NCI-H1694 treated with DMSO at 0.1 percent for 48 hours (cell line): Measurements from ENCODE around the gene CCDC40.
A peak's percentile ranks its signal among the peaks of the same experiment; 100 is the strongest.

Source experiments
- DNase-seq: peaks from one replicate; lab custom pipeline; 2025; lab: John Stamatoyannopoulos, UW

CCDC40 gene

DNA sequence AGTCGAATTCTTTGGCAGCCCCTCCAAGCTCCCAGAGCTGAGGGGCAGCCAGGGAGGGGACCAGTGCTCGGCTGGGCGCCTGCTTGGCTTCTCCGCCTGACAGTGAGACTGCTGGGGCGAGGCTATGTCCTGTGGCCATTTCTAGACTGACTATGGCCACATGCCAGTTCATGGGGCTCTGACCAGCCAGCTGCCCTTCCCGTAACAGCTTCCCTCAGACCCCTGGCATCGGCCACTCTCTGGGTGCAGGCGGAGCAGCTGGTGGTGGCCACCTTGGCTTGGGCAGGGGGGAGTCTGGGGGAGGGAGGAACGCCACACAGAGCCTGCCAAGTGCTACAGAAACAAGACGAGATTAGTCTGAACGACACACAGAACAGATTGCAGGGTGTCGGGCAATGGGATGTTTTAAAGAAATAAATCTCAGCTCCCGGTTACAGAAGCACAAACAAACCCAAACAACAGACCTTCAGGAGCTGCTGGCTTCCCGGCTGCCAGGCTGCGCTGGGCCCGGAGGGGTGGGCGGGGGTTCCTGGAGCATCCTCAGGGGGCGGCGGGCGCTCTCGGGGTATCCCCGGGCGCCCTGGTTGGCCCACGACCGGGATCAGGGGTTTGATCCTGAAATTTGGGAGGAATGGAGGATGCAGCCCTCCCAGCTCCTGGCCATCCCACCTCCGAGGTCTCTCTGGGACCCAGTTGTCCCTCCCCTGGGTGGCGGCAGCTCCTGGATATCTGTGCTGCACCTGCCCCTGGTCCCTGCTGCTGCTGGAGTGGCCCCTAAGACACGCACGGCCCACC, 35.3 kb upstream of the CCDC40 start:
- DNase-seq, result no peak

- DNase-seq, result no peak
Observed at GRCh38 chr17:80002070-80002641, 34.3 kb upstream of the CCDC40 start.

GRCh38 chr17:80002690-80003490, 33.6 kb upstream of the CCDC40 start:
- DNase-seq, result no peak

- no peak for DNase-seq
Observed at GRCh38 chr17:80003969-80004368, 32.5 kb upstream of the CCDC40 start.

DNA sequence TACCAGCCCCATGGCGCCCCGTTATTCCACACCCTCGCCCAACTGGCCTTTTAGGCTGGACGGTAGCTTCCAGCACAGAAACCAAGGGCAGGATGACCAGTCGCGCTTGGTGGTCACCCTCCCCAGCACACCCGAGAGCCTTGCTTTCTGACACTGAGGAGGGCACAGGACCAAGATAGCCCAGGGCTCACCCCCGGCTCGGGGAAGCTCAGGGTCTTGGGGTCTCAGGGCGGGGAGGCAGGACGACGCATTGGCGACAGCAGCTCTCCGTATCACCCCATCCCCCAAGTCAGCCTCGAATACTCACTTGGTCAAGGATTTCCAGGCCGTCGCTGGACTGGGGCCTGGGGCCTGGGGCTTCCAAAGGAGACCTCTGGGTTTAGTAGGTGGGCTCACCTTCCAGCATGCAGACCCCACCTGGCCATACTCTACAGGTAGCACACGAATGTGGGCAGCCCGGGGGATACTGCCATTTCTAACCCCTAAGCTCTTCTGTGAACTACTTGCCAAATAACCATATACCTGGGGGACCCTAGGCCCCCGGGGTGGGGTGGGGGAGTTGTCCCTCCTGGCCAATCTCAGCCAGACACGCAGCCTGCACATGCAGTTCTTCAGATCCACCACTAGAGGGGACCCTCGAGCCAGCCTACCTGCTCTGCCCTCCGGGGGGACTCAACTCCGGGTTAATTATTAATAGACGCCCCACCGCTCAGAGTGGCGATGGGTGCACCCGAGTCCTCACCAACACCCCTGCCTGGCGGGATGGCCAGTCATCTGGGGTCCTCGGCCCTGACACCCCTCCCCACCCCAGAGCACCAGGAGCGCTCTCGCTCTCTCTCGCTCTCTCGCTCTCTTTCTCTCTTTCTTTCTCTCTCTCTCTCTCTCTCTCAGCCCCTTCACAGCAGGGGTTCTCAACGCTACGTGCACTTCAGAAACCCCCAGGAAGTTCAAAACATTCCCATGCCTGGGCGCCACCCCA, 30.8 kb upstream of the CCDC40 start:
- peak; percentile 41 for DNase-seq

- DNase-seq, result no peak
Observed at GRCh38 chr17:80006339-80006720, 30.1 kb upstream of the CCDC40 start.

DNA sequence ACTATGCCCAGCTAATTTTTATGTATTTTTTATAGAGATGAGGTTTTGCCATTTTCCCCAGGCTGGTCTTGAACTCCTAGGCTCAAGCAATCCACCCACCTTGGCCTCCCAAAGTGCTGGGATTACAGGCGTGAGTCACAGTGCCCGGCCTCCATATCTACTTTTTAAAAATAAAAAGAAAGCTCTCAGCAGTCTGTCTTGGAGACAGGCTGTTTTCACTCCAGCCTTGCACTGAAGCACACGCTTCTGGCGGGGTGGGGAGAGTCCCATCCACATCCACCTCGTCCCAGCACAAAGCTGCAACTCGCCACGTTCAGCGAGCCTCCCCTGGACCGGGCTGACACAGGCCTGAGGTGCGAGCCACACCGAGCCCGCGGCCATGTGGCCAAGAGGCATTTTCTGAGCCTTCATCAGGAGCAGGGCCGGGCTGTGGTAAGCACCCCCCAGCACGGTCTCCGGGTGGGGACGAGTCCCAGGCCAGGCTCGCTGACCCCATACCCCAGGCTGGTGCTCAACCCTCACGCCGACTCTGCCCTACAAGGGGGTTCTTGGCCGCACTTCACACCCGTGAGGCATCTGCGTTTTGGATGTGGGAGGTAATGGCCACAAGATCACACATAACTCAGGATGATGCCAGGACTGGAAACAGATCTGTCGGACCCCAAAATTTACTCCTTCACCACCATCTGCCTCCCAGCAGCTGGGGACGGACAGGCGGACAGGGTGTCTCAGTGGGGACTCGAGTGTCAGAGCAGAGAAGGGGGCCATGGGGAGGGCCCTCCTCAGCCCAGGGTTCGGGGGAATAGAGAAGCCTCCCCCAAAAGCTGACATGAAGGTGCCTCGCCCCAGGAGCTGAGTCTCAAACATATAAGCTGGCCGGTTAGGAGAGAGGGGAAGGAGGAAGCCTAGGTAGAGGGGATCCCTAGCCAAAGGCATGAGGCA, 29.4 kb upstream of the CCDC40 start:
- no peak for DNase-seq

DNA sequence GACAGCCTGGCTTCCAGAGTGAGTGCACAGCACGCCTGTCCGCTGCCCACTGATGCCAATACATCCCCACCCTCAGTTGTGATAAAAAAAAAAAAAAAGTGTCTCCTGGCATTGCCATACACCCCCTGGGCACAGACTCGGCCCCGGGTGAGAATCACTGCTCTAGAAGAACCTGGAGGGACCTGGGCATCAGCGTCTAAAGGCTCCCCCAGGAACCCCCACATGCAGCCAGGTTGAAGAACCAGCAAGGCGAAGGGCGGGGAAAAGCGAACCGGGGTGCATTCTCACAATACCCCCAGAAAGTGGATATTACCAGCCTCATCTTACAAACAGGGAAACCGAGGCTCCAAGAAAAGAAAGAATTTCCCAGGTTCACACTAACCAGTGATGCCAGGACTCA, 28.5 kb upstream of the CCDC40 start:
- no peak for DNase-seq

GRCh38 chr17:80008383-80008840, 28.0 kb upstream of the CCDC40 start:
- DNase-seq, result peak; percentile 66

DNA sequence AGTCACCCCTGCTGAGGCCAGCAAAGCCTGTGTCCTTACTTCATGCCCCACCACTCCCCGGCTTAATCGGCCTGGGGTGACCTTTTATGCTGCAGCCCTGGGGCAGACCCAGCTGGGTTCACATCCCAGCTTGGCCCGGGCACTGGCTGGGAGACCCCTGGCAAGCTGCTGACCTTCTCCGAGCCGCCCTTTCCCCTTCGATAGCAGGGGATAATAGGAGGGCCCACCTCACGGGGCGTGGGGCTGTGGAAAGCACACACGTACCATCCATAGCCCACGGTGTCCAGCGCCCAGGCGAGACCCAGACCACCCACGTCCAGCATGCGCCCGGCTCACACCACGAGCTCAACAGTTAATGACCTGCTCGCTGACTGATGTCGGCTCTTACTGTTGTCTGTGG, 27.6 kb upstream of the CCDC40 start:
- no peak for DNase-seq

DNA sequence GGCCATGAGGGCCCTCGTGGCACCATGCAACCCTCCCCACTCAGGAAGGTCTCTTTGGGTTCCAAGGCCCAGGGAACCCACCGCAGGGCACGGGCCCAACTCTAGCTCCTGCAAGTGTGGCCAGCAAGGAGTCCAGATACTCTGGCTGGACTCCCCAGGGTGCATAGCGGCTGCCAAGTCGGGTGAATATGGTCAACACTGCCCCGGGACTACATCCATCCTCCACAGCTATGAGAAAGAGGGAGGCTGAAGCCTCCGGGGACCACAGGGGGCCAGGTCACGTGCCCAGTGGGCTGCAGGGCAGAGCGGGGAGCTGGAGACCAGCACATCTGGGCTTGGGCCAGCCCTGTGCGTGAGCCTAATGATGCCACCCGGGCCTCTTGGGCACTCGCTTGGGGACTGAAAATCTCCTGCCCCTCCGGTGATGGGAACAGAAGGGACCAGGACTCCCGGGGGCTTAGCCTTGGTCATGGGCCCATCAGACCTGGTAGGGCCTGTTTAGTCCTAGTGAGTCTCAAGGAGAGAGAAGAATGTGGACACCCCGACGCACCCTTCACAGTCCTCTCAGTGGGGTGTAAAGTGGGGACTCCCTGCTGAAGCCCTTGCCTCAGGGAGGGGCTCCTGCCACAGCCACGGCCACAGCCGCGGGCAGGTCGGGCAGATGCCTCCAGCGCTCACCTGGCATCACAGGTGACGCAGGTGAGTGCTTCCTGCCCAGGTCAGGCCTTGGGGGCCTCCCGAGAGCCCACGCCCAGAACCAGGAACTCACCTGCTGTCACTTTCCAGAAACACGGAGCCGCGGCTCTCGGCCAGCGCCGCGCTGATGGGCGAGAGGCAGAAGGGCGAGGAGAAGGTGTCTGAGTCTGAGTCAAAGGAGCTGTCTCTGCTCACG, 26.8 kb upstream of the CCDC40 start:
- no peak for DNase-seq

DNA sequence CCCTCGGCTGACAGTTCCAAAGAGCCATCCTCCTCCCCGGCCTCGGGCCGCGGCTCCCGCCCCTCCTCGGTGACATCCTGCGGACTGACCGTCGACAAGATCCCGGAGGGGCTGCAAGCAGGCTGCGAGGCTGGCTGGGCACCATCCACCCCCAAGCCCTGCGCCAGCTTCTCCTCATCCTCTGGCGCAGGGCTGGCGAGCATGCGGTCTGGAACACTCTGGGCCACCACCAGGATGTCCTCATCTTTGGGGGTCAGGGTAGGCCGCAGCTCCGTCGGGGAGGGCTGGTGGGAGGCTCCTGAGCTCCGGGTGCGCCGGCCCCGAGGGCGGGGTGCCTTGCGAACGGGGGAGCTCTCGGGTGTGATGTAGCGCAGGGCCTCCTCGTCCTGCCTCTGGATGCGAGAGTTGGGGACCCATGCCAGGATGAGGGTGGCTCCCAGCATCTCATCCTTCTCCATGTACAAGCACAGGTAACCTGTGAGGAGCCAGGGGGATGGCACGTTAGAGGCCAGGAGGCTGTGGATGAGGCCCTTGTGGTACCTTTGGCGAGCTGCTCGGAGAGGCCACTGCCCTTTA, 26.1 kb upstream of the CCDC40 start:
- no peak for DNase-seq

DNA sequence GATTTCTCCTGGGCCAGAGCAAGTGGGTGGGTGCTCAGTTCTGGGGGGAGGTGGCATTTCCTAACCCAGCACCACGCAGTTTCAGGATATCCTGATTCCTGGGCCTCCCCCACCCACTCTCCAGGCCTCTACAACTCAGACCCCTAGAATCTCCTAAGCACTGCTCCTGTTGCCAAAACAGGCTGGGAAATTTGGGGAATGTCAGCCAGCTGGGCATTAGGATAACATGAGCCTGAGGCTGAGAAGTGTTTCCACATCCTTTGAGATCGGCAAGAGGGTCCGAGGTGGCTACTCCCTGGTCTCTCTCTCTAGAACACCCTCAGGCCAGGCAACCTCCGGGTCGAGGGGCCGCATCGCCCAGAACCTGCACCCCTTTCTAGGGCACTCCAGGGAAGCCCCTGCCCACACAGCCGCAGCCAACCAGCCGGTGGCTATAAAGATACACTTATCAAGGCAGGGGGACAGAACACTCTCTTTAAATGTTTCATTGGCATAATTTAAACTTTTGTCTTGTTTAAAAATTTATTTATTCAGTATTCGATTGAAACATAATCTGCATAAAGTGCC, 24.4 kb upstream of the CCDC40 start:
- no peak for DNase-seq

DNA sequence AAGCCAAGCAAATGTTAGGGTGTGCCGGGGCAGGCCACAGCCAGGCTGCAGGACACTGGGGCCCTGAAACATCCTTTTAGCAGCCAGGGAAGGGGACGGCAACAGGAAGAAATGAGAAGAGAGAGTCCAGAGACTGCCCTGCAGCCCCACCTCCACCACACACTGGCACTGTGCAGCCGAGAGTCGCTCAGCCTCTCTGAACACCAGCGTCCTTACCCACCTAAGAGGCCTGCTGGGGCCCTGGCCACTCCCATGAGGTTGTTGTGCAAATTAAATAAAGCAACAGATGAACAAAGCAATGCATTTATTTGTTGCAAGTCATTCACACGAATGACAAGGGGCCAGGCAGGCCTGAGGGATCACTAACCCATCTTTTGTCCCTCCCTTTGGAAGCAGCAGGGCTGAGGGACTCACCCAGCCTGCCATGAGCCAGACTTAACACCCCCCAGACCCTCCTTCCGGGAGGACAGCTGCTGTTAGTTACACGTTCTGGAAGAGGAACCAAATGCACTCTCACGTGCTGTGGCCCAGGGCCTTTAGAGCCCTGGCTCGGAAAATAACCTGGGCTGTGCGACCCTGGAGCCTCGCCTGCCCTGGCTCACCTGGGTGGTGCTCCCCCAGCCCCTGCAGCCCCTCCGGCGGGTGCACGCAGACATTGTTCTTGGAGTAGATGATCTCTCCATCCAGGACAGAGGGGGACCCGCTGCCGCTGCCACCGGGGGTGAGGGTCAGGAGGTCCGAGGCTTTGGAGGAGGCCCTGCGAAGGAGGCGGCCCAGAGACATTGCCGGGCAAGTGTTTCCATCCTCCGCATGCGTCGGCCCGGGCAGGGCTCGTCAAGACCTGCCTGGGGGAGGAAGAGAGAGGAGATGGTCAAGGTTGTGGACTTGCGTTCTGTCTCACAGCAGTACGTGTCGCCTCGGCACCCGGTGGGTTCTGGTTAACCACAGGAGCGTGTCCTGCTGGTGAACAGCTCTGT, 23.4 kb upstream of the CCDC40 start:
- no peak for DNase-seq

GRCh38 chr17:80017226-80018010, 19.0 kb upstream of the CCDC40 start:
- no peak for DNase-seq

DNA sequence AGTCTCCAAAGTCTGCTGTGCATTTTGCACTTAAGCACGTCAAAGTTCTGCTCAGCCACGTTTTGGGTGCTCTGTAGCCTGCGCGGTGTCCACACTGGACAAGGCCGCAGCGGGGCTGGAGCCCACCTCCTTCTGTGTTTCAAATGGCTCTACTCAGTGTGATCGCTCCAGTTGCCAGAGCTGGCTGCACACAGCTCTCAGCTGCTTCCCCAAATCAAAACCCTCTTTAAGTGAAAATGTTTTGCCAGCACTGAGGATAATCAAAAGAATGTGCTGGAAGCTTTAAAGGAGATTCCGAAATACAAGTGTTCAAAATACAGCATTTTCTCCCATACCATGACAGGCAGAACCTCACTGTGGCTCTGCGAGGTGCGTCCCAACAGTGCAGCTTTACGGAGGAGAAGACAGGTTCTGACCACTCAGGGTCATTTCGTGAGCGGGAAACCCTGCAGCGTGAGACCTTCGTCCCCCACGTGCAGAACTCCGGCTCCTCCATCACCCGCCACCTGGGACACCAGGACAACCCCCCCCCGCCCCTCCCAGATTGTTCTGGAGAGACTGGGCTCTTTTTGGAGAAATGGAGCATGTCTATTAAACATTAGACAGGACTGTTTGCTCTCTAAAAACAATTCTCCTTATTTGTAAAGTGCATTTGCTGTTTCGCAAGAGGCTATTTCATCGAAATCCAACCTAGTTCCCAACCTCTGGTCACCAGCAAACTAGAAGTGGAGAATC, 17.4 kb upstream of the CCDC40 start:
- DNase-seq, result no peak
